ENCODE data around the gene TSPAN18.

DNA sequence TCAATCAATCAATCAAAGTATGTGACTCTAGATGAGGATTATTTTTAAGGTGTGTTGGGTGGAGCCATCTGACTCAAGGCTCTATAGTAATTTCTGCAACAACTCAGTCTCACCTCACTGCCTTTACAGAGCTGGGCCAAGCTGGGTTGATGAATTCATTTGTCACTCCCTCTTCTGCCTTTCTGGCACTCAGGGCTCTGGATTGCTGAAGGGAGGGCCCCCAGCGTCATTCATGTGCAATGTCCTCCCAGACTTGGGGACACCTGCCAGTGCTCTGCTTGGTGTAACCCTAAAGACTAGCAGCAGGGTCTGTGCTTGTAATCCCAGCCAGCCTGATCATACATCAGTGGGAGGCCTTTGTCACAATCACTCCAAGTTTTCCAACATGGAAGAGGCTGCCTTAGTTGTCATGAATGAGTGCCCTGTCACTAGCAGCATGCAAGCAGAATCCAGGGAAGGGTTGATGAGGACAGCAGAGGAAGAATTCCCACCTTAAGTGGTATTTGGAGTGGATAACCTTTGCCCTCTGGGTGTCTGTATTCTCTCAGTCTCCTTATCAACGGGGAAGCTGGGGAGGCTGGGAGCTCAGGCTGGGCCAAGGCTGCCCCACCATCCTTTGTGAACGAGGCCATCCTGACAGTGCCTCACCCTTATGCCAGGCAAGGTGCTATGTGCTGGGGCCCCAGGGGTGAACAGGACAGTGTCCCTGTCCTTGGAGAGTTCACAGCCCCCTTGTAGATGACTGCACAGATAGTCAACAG, 225.9 kb downstream of the TSPAN18 start:
- TF ChIP-seq, protein P1, sequence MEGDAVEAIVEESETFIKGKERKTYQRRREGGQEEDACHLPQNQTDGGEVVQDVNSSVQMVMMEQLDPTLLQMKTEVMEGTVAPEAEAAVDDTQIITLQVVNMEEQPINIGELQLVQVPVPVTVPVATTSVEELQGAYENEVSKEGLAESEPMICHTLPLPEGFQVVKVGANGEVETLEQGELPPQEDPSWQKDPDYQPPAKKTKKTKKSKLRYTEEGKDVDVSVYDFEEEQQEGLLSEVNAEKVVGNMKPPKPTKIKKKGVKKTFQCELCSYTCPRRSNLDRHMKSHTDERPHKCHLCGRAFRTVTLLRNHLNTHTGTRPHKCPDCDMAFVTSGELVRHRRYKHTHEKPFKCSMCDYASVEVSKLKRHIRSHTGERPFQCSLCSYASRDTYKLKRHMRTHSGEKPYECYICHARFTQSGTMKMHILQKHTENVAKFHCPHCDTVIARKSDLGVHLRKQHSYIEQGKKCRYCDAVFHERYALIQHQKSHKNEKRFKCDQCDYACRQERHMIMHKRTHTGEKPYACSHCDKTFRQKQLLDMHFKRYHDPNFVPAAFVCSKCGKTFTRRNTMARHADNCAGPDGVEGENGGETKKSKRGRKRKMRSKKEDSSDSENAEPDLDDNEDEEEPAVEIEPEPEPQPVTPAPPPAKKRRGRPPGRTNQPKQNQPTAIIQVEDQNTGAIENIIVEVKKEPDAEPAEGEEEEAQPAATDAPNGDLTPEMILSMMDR (IDR thresholded peaks at IDR 0.05; ENCODE audit: low read depth, low read length), result no peak
- no peak for TF ChIP-seq EZH2phosphoT487 (IDR thresholded peaks at IDR 0.05; ENCODE audit: low read depth)

Measured in OCI-LY3 (cell line).